ENCODE data around the gene AHRR.
"Not testable (repeated sequence)": the region's sequence is repeated elsewhere in the genome, so short reads cannot be mapped to it uniquely, and the experiment has no call there.

GRCh38 chr5:402219-402614 lies 80.7 kb downstream of the AHRR start:
- TF ChIP-seq ZNF239 (CRISPR knock-in tag; IDR thresholded peaks at IDR 0.05); ZNF561 (CRISPR knock-in tag; conservative IDR thresholded peaks at IDR 0.05); SREBF1 (IDR thresholded peaks at IDR 0.05; ENCODE audit: borderline replicate concordance, low read depth, low read length); TAF15 (IDR thresholded peaks at IDR 0.05; ENCODE audit: low read depth, low read length); POLR2A (conservative IDR thresholded peaks at IDR 0.05); CEBPB (tag; IDR thresholded peaks at IDR 0.05); RAD21 (CRISPR knock-in tag; conservative IDR thresholded peaks at IDR 0.05 in 1 of 2, IDR thresholded peaks at IDR 0.05 in 1 of 2); ERF (CRISPR knock-in tag; IDR thresholded peaks at IDR 0.05); MBD1 (CRISPR knock-in tag; IDR thresholded peaks at IDR 0.05); MYNN (IDR thresholded peaks at IDR 0.05); MYNN (CRISPR knock-in tag; IDR thresholded peaks at IDR 0.05); PRDM10 (IDR thresholded peaks at IDR 0.05; ENCODE audit: partially characterized antibody); PHB (CRISPR knock-in tag; IDR thresholded peaks at IDR 0.05); MNT (conservative IDR thresholded peaks at IDR 0.05): not testable (repeated sequence)
